ENCODE measurements around the gene RSBN1L.
A peak's percentile ranks its signal among the peaks of the same experiment; 100 is the strongest.

The RSBN1L gene

GRCh38 chr7:77759294-77759889 lies 63.1 kb downstream of the RSBN1L start:
- ATAC-seq = peak; percentile 90
- TF ChIP-seq CSRNP3 (CRISPR knock-in tag; IDR thresholded peaks at IDR 0.05) (no peak), ARNTL (CRISPR knock-in tag; IDR thresholded peaks at IDR 0.05; ENCODE audit: borderline replicate concordance, low read depth) (no peak), POU6F1 (CRISPR knock-in tag; IDR thresholded peaks at IDR 0.05; ENCODE audit: borderline replicate concordance, low read depth) (no peak), ISL1 (CRISPR knock-in tag; IDR thresholded peaks at IDR 0.05) (no peak), TCF4 (CRISPR knock-in tag; IDR thresholded peaks at IDR 0.05; ENCODE audit: borderline replicate concordance) (no peak), CSDC2 (CRISPR knock-in tag; IDR thresholded peaks at IDR 0.05) (no peak), TSHZ2 (CRISPR knock-in tag; IDR thresholded peaks at IDR 0.05) (no peak), BACH2 (CRISPR knock-in tag; IDR thresholded peaks at IDR 0.05; ENCODE audit: borderline replicate concordance) (no peak)

GRCh38 chr7:77760809-77761453 lies 64.7 kb downstream of the RSBN1L start:
- ATAC-seq = no peak
- TF ChIP-seq PPARA (CRISPR knock-in tag; IDR thresholded peaks at IDR 0.05; ENCODE audit: borderline replicate concordance) (no peak), TSHZ2 (CRISPR knock-in tag; IDR thresholded peaks at IDR 0.05) (no peak), TOX (CRISPR knock-in tag; IDR thresholded peaks at IDR 0.05; ENCODE audit: borderline replicate concordance) (no peak), RARB (CRISPR knock-in tag; IDR thresholded peaks at IDR 0.05) (no peak), ZNF70 (CRISPR knock-in tag; IDR thresholded peaks at IDR 0.05) (no peak), CREB5 (CRISPR knock-in tag; IDR thresholded peaks at IDR 0.05; ENCODE audit: low read depth) (no peak), CSRNP3 (CRISPR knock-in tag; IDR thresholded peaks at IDR 0.05) (no peak), ZNF8 (CRISPR knock-in tag; IDR thresholded peaks at IDR 0.05) (no peak), OSR1 (CRISPR knock-in tag; IDR thresholded peaks at IDR 0.05) (no peak), ESRRG (CRISPR knock-in tag; IDR thresholded peaks at IDR 0.05) (no peak), ZFP3 (CRISPR knock-in tag; IDR thresholded peaks at IDR 0.05) (no peak), ARNTL (CRISPR knock-in tag; IDR thresholded peaks at IDR 0.05; ENCODE audit: borderline replicate concordance, low read depth) (no peak), GLIS3 (CRISPR knock-in tag; IDR thresholded peaks at IDR 0.05) (no peak), CSDC2 (CRISPR knock-in tag; IDR thresholded peaks at IDR 0.05) (no peak), BACH2 (CRISPR knock-in tag; IDR thresholded peaks at IDR 0.05; ENCODE audit: borderline replicate concordance) (no peak), ZC3H10 (CRISPR knock-in tag; IDR thresholded peaks at IDR 0.05) (no peak)

All from SK-N-SH treated with all-trans-retinoic acid at 6 μM for 48 hours (cell line).